Activated CD4-positive, CD25-positive, alpha-beta regulatory T cell treated with anti-CD3 and anti-CD28 coated beads, Interleukin-2, amount 50 U/mL, for 24 hours (primary cell): ENCODE measurements around the gene POLR1H.

Experiments used
- ATAC-seq, 2 donors: fragments of 150-1000 bp; cut with Tn5 transposase; one replicate each; pipeline ENCODE4 v1.10.0; 2021; ENCODE audit warnings: mild to moderate bottlenecking in 1 of 2, moderate library complexity in 1 of 2

POLR1H gene

GRCh38 chr6:30097902-30098768 lies 37.1 kb downstream of the POLR1H start:
- no peak for ATAC-seq

GRCh38 chr6:30100154-30100553 lies 39.1 kb downstream of the POLR1H start:
- ATAC-seq, result no peak

- ATAC-seq, result no peak
Observed at GRCh38 chr6:30100585-30101443, 39.7 kb downstream of the POLR1H start.

GRCh38 chr6:30101444-30102413 lies 40.7 kb downstream of the POLR1H start:
- ATAC-seq, result peak; percentile 56 to 66

GRCh38 chr6:30102414-30102969 lies 41.4 kb downstream of the POLR1H start:
- ATAC-seq, result peak; percentile 3 to 12

GRCh38 chr6:30102970-30103871 lies 42.2 kb downstream of the POLR1H start:
- ATAC-seq, result peak; percentile 79 to 88

- ATAC-seq, result no peak
Observed at GRCh38 chr6:30103872-30104179, 42.8 kb downstream of the POLR1H start.

GRCh38 chr6:30104661-30105060 lies 43.6 kb downstream of the POLR1H start:
- no peak for ATAC-seq

GRCh38 chr6:30111266-30111856 lies 50.3 kb downstream of the POLR1H start:
- no peak for ATAC-seq

GRCh38 chr6:30112402-30112994 lies 51.4 kb downstream of the POLR1H start:
- ATAC-seq, result no peak

- ATAC-seq, result peak; percentile 60 to 72
Observed at GRCh38 chr6:30113003-30113759, 52.1 kb downstream of the POLR1H start, which contains the start of gene TRIM31. TSS of gene TRIM31 (minus strand) at chr6:30113090. CDS start at chr6:30112805, 285 bp downstream.

- ATAC-seq, result no peak
Observed at GRCh38 chr6:30113841-30114240, 52.8 kb downstream of the POLR1H start.
